Lower lobe of right lung (tissue), 2 donors: ENCODE data around the gene CALD1. TPM values are rescaled to one million over a fixed set of nuclear protein-coding genes. Genes with fewer than 3 reads are reported as not detected.

Experiments used
- ATAC-seq, 2 donors: fragments of 200-7000 bp; cut with Tn5 transposase; one replicate each; pipeline ENCODE4 v1.9.1; 2020 to 2022; ENCODE audit warnings: mild to moderate bottlenecking in 2 of 2, moderate library complexity in 2 of 2
- DNase-seq: peaks from one replicate; pipeline ENCODE4 v3.0.0-alpha.2; 2020
- H3K27ac ChIP-seq: fragments of 200-600 bp; one replicate; pipeline ENCODE4 v1.8.0; 2022
- H3K27me3 ChIP-seq: fragments of 200-600 bp; one replicate; pipeline ENCODE4 v1.8.0; 2022; ENCODE audit warnings: low read depth
- H3K36me3 ChIP-seq: fragments of 200-600 bp; one replicate; pipeline ENCODE4 v1.8.0; 2022; ENCODE audit warnings: mild to moderate bottlenecking
- H3K4me1 ChIP-seq: fragments of 200-600 bp; one replicate; pipeline ENCODE4 v1.8.0; 2022
- H3K4me3 ChIP-seq: fragments of 200-600 bp; one replicate; pipeline ENCODE4 v1.8.0; 2022; ENCODE audit warnings: mild to moderate bottlenecking
- H3K9me3 ChIP-seq: fragments of 200-600 bp; one replicate; pipeline ENCODE4 v1.8.0; 2022
- intact Hi-C: fragments of 100-400 bp; cut with DNase I; formaldehyde crosslinking; loops from one replicate; pipeline ENCODE4 v1.11.0; 2022
- total RNA-seq: library from RNA; stranded (reverse); fragmentation: NEBNext Ultra II Directional; extraction: Animal tissue kit (Norgen Biotek cat#: 25700); gene quantifications from one replicate; pipeline ENCODE4 v1.2.1, GENCODE V29; 2021
- TF ChIP-seq, protein P1 (sequence below): fragments of 200-600 bp; IDR thresholded peaks from one replicate; pipeline ENCODE4 v1.8.0; 2022; ENCODE audit warnings: antibody characterized with exemption, mild to moderate bottlenecking
- donor health status: DM: no; HTN: yes; CAD: no; lungs with severe emphysema.

The CALD1 gene
- total RNA-seq, 1 donor from 2014 or later: 140 TPM

DNA sequence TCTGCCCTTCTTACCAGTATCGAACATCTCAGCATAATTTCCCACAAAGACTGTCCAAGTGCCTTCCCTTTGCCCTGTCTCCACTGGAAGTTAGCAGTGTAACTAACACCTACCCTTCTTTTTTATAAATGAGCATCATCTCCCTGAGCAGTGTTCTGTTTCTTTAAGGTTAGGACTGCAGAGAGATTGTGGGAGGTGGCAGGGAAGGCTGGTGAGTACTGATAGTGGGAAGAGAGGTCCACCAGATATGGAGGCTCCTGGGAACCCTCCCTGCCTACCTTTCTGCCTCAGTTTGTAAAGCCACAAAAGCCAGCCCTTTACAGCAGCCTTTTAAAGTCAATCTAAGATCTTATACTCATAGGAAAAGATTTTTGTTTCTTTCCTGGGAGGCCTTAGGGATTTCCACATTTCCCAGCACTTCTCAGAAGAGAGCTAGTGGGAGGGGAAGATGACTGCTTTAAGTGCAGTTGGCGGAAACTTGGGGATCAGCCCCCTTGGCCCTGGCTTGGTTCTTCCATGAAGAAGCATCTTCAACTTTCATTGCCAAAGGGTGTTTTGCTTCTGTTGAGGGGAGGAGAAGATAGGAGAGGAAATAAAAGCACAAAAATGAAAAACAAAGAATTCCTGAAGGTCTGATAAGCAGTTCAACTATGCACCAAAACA, 36.6 kb upstream of the CALD1 start:
- Histone ChIP-seq H3K4me1 (peaks cover 7% of the 10 kb centered on the region), H3K27me3 (no peaks in the 10 kb centered on the region), H3K9me3 (no peaks in the 10 kb centered on the region), H3K27ac (peak overlapping the region; percentile 61), H3K4me3 (no peak overlapping the region), H3K36me3 (no peaks in the 10 kb centered on the region)
- ATAC-seq (peak in 1 of 2 donors; percentile 56), DNase-seq (no peak)
- intact Hi-C loops: loop anchor here (10.0 kb wide), 1 partner anchor 48 kb away; no protein-coding TSS in a partner anchor
- TF ChIP-seq, protein P1, sequence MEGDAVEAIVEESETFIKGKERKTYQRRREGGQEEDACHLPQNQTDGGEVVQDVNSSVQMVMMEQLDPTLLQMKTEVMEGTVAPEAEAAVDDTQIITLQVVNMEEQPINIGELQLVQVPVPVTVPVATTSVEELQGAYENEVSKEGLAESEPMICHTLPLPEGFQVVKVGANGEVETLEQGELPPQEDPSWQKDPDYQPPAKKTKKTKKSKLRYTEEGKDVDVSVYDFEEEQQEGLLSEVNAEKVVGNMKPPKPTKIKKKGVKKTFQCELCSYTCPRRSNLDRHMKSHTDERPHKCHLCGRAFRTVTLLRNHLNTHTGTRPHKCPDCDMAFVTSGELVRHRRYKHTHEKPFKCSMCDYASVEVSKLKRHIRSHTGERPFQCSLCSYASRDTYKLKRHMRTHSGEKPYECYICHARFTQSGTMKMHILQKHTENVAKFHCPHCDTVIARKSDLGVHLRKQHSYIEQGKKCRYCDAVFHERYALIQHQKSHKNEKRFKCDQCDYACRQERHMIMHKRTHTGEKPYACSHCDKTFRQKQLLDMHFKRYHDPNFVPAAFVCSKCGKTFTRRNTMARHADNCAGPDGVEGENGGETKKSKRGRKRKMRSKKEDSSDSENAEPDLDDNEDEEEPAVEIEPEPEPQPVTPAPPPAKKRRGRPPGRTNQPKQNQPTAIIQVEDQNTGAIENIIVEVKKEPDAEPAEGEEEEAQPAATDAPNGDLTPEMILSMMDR: no peak

DNA sequence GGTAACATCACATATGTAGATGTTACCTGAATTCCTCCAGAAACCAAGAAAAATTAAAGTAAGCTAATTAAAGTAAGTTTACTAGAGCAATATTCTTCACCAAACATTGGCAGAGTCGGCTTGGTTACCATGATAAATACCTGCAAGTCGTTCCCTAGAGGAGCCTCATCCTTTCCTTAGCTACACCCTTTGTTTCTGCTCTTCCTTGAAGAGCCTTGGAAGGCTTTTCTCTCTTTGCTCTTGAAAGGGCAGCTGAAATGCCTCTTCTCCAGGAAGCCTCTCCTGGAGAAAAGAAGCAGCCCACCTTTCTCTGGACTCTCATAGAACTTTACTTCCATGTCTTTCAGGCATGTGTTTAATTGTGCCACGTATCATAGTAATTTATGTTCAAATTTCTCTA, 34.9 kb upstream of the CALD1 start:
- DNase-seq (no peak), ATAC-seq (no peak)
- no peaks in the 10 kb centered on the region for H3K9me3 ChIP-seq
- peaks cover 7% of the 10 kb centered on the region for H3K4me1 ChIP-seq
- TF ChIP-seq, protein P1: no peak
- no peak overlapping the region for H3K27ac ChIP-seq
- H3K4me3 ChIP-seq: no peak overlapping the region
- no peaks in the 10 kb centered on the region for H3K36me3 ChIP-seq
- intact Hi-C loops: loop anchor here (10.0 kb wide), 1 partner anchor 50 kb away; no protein-coding TSS in a partner anchor
- no peaks in the 10 kb centered on the region for H3K27me3 ChIP-seq

DNA sequence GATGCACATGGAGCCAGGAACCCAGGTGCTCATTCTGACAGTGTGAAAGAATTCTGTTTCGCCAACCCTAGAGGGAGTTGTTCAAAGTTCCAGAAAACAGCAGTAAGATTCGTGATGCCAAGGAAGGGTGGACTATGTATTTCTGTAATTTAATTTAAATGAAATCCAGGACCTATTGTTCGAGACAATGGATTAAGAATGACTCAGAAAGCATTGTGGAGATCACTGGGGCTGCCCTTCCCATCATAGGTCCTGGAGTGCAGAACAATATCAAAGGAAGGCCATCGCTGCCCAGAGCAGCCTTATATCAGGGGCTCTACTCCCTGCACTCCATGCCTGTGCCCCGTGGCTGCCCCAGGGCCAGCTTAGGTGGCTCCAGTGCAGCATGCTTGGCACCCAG, 32.1 kb upstream of the CALD1 start:
- H3K27me3 ChIP-seq: no peaks in the 10 kb centered on the region
- no peak for ATAC-seq
- H3K27ac ChIP-seq: no peak overlapping the region
- H3K4me1 ChIP-seq: peaks cover 5% of the 10 kb centered on the region
- TF ChIP-seq, protein P1: no peak
- H3K36me3 ChIP-seq: no peaks in the 10 kb centered on the region
- intact Hi-C loops: loop anchor here (10.0 kb wide), 1 partner anchor 53 kb away; no protein-coding TSS in a partner anchor
- no peak overlapping the region for H3K4me3 ChIP-seq
- no peaks in the 10 kb centered on the region for H3K9me3 ChIP-seq
- no peak for DNase-seq

DNA sequence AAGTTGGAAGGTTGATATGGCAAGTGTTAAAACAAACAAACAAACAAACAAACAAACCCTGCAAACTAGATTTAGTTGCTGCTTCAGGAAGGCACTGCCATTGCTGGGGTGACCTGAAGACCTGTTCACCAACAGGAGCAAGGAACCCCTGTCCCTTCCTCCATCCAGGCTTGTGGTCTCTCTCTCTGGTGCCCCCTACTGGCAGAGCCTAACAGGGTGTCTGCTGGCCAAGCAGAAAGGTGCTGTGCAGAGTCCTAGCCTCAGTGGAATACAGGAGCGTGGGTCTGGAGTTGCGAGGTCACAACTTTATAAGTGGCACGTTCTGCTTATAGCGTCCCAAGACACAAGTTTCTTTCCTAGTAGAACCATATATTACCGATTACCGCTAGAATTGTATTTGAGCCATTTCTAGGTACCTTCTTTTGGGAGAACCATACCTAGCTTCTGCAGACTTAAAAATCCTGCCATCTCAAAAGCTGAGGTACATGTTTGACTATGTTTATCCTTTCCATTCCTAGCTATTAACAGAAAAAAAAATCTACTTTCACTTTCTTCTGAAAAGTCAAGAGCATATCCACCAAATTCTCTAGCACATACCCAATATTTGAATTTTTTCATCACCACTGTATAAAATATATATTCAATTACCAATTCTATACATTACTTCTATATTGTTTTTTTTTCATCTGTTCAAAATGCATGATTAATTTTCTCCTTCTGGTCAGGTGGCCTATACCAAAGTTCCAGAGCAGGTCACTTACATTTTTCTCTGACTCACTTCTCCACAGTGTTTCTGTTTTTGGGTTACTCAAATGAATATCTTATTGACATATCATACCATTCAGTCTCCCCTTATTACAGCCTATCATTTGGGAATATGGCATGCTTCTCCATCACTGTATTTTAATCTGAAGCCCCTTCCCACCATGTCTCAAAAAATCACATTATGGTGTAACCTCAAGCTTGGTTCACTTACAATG, 29.1 kb upstream of the CALD1 start:
- no peak overlapping the region for H3K4me3 ChIP-seq
- no peaks in the 10 kb centered on the region for H3K9me3 ChIP-seq
- DNase-seq (no peak), ATAC-seq (peak; percentile 83 to 84)
- H3K4me1 ChIP-seq: no peaks in the 10 kb centered on the region
- no peaks in the 10 kb centered on the region for H3K27me3 ChIP-seq
- TF ChIP-seq, protein P1: peak; percentile 80
- no peaks in the 10 kb centered on the region for H3K36me3 ChIP-seq
- no peak overlapping the region for H3K27ac ChIP-seq
- intact Hi-C loops: no loop called here

DNA sequence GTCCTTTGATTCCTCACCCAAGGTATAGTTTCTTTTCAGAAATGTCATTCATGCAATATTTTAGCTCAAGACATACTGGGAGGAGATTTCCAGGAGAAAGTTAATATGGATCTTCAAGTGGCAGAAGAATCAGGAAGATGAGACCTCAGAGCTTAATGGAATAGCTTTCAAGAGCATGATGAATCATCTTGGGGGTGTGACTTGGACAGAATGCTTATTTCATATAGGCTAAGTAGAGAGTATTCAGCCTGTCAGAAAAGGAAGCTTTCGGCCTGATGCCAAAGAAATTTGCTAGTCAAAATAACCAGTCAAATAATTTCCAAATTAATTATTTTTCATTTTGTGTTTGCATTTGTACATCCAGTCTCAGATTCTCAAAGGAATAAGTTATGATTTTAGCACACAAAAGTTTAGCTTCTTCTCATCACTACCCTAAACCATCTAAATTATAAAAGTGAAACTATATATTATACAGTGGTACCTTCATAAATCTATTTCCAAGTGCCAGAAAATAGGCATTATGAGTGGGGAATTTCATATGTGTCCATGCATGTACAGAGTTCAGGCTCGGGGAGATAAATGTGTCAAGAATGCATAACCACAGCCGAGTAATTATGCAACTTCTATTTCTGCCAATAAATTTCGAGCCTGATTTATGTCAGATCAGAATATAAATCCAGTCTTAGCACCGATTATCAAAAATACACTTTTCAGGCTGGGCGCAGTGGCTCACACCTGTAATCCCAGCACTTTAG, 27.3 kb upstream of the CALD1 start:
- DNase-seq (no peak), ATAC-seq (no peak)
- TF ChIP-seq, protein P1: no peak
- Histone ChIP-seq H3K27me3 (no peaks in the 10 kb centered on the region), H3K4me1 (no peaks in the 10 kb centered on the region), H3K9me3 (no peaks in the 10 kb centered on the region), H3K36me3 (no peaks in the 10 kb centered on the region), H3K27ac (no peak overlapping the region), H3K4me3 (no peak overlapping the region)
- intact Hi-C loops: no loop called here
